Transverse colon (tissue), 4 donors: ENCODE data around the gene RAPGEF5.

Experiments used
- EP300 ChIP-seq: sonication (generic); formaldehyde crosslinking; IDR thresholded peaks from one replicate; pipeline ENCODE4 v1.6.1; 2017; ENCODE audit warnings: antibody characterized with exemption, low read depth
- POLR2A ChIP-seq: fragments of 450-650 bp; IDR thresholded peaks from one replicate; pipeline ENCODE4 v1.6.1; 2016; ENCODE audit warnings: antibody characterized with exemption, mild to moderate bottlenecking, moderate library complexity
- POLR2AphosphoS5 ChIP-seq, 3 donors: sonication (generic); formaldehyde crosslinking; IDR thresholded peaks; one replicate each; pipeline ENCODE4 v1.6.1; 2016; ENCODE audit warnings: antibody characterized with exemption in 3 of 3
- TF ChIP-seq, protein P1 (sequence below), 5 experiments: fragments of 200-600 bp in 3 of 5; fragments of 450-650 bp in 2 of 5; sonication (generic) in 3 of 5; IDR thresholded peaks; 1 replicate in 2 of 5; 2 replicates in 3 of 5; pipeline ENCODE4 v1.5.1; 2016 to 2017; ENCODE audit warnings: antibody characterized with exemption in 5 of 5, inconsistent platforms in 3 of 5, mild to moderate bottlenecking in 2 of 5, moderate library complexity in 1 of 5

DNA sequence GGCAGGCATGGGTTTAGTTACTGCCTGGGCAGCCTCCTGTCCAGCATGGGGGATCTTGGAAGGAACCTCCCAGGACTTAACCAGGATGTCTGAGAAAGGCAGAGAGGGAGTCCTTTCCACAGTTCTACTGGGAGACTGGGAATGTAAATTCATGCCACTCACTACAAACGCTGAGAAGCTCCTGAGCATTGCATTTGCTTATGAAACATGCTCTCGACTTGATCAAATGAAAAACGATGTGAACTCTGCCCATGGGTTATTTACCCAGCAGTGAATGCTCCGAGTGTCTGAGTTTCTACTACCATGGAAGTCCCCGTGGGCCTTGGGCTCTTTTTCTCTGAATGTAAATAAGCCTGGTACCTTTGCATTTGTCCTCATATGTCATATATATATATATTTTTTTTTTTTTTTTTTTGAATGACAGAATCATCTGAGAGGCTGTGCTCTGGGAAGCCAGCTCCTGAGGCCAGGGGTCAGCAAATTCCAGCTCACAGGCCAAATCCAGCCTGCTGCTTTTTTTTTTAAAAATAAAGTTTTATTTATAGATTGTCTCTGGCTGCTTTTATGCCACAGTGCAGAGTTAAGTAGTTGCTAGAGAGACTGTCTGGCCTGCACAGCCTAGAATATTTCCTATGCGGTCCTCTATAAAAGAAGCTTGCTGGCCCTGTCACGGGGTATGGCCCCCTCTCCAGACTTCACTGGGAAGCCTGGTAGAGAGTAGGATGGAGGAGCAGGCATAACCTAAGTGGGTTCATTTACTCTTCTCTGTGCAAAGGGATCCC, 21.4 kb upstream of the RAPGEF5 start:
- TF ChIP-seq, protein P1, sequence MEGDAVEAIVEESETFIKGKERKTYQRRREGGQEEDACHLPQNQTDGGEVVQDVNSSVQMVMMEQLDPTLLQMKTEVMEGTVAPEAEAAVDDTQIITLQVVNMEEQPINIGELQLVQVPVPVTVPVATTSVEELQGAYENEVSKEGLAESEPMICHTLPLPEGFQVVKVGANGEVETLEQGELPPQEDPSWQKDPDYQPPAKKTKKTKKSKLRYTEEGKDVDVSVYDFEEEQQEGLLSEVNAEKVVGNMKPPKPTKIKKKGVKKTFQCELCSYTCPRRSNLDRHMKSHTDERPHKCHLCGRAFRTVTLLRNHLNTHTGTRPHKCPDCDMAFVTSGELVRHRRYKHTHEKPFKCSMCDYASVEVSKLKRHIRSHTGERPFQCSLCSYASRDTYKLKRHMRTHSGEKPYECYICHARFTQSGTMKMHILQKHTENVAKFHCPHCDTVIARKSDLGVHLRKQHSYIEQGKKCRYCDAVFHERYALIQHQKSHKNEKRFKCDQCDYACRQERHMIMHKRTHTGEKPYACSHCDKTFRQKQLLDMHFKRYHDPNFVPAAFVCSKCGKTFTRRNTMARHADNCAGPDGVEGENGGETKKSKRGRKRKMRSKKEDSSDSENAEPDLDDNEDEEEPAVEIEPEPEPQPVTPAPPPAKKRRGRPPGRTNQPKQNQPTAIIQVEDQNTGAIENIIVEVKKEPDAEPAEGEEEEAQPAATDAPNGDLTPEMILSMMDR (IDR thresholded peaks at IDR 0.05) = no peak
- TF ChIP-seq POLR2A (no peak), EP300 (no peak), POLR2AphosphoS5 (IDR thresholded peaks at IDR 0.05) (no peak)
